Duodenal mucosa (tissue), 2 donors: ENCODE measurements around the gene ASB5.

Experiments
- H3K27ac ChIP-seq: one replicate; pipeline ENCODE4 v1.7.0; 2013; ENCODE audit warnings: low read depth, low read length
- H3K27me3 ChIP-seq, 2 donors: one replicate each; pipeline ENCODE4 v1.7.0; 2013; ENCODE audit warnings: low read length in 2 of 2, control low read depth in 1 of 2; ENCODE audit not compliant: insufficient read depth in 2 of 2, control insufficient read depth in 1 of 2
- H3K36me3 ChIP-seq, 2 donors: one replicate each; pipeline ENCODE4 v1.7.0; 2013; ENCODE audit warnings: low read length in 2 of 2, control low read depth in 1 of 2; ENCODE audit not compliant: insufficient read depth in 2 of 2, control insufficient read depth in 1 of 2
- H3K4me1 ChIP-seq, 2 donors: one replicate each; pipeline ENCODE4 v1.7.0; 2013; ENCODE audit warnings: low read length in 2 of 2, control low read depth in 1 of 2; ENCODE audit not compliant: insufficient read depth in 2 of 2, control insufficient read depth in 1 of 2
- H3K4me3 ChIP-seq, 2 donors: one replicate each; pipeline ENCODE4 v1.7.0; 2013; ENCODE audit warnings: low read length in 2 of 2, low read depth in 1 of 2
- H3K9ac ChIP-seq, 2 donors: one replicate each; pipeline ENCODE4 v1.7.0; 2013; ENCODE audit warnings: low read length in 2 of 2, low read depth in 1 of 2
- H3K9me3 ChIP-seq, 2 donors: one replicate each; pipeline ENCODE4 v1.7.0; 2013; ENCODE audit warnings: low read length in 2 of 2, control low read depth in 1 of 2; ENCODE audit not compliant: control insufficient read depth in 1 of 2

ASB5 gene

GRCh38 chr4:176262243-176262642 lies 6.8 kb downstream of the ASB5 start:
- Histone ChIP-seq H3K9me3 (no peaks in the 10 kb centered on the region), H3K9ac (no peak overlapping the region), H3K36me3 (no peaks in the 10 kb centered on the region), H3K27ac (no peak overlapping the region), H3K4me3 (no peak overlapping the region), H3K4me1 (no peaks in the 10 kb centered on the region), H3K27me3 (no peaks in the 10 kb centered on the region)

GRCh38 chr4:176261481-176261880 lies 7.5 kb downstream of the ASB5 start:
- H3K4me3 ChIP-seq, result no peak overlapping the region
- no peak overlapping the region for H3K27ac ChIP-seq
- no peaks in the 10 kb centered on the region for H3K4me1 ChIP-seq
- no peak overlapping the region for H3K9ac ChIP-seq
- no peaks in the 10 kb centered on the region for H3K27me3 ChIP-seq
- no peaks in the 10 kb centered on the region for H3K36me3 ChIP-seq
- no peaks in the 10 kb centered on the region for H3K9me3 ChIP-seq

- Histone ChIP-seq H3K9ac (no peak overlapping the region), H3K9me3 (no peaks in the 10 kb centered on the region), H3K27me3 (no peaks in the 10 kb centered on the region), H3K27ac (no peak overlapping the region), H3K4me3 (no peak overlapping the region), H3K36me3 (no peaks in the 10 kb centered on the region), H3K4me1 (no peaks in the 10 kb centered on the region)
Observed at GRCh38 chr4:176261018-176261417, 8.0 kb downstream of the ASB5 start.

GRCh38 chr4:176259330-176260090 lies 9.5 kb downstream of the ASB5 start:
- Histone ChIP-seq H3K27ac (no peak overlapping the region), H3K9ac (no peak overlapping the region), H3K9me3 (no peaks in the 10 kb centered on the region), H3K36me3 (no peaks in the 10 kb centered on the region), H3K4me3 (no peak overlapping the region), H3K4me1 (no peaks in the 10 kb centered on the region), H3K27me3 (no peaks in the 10 kb centered on the region)

GRCh38 chr4:176258135-176258534 lies 10.9 kb downstream of the ASB5 start:
- Histone ChIP-seq H3K4me1 (no peaks in the 10 kb centered on the region), H3K9ac (no peak overlapping the region), H3K9me3 (no peaks in the 10 kb centered on the region), H3K4me3 (no peak overlapping the region), H3K36me3 (no peaks in the 10 kb centered on the region), H3K27ac (no peak overlapping the region), H3K27me3 (no peaks in the 10 kb centered on the region)

- H3K27me3 ChIP-seq, result no peaks in the 10 kb centered on the region
- H3K9ac ChIP-seq, result no peak overlapping the region
- H3K4me3 ChIP-seq, result no peak overlapping the region
- no peaks in the 10 kb centered on the region for H3K4me1 ChIP-seq
- H3K27ac ChIP-seq, result no peak overlapping the region
- no peaks in the 10 kb centered on the region for H3K9me3 ChIP-seq
- H3K36me3 ChIP-seq, result no peaks in the 10 kb centered on the region
Observed at GRCh38 chr4:176256921-176257320, 12.1 kb downstream of the ASB5 start.

GRCh38 chr4:176242764-176243347 lies 26.2 kb downstream of the ASB5 start:
- Histone ChIP-seq H3K9ac (no peak overlapping the region), H3K27me3 (no peaks in the 10 kb centered on the region), H3K27ac (no peak overlapping the region), H3K36me3 (no peaks in the 10 kb centered on the region), H3K4me1 (no peaks in the 10 kb centered on the region), H3K4me3 (no peak overlapping the region), H3K9me3 (no peaks in the 10 kb centered on the region)

- Histone ChIP-seq H3K36me3 (no peaks in the 10 kb centered on the region), H3K27ac (no peak overlapping the region), H3K9ac (no peak overlapping the region), H3K27me3 (no peaks in the 10 kb centered on the region), H3K4me1 (peaks cover 0 to 4% of the 10 kb centered on the region in 2 donors), H3K4me3 (no peak overlapping the region), H3K9me3 (no peaks in the 10 kb centered on the region)
Observed at GRCh38 chr4:176241703-176242102, 27.3 kb downstream of the ASB5 start.

- no peaks in the 10 kb centered on the region for H3K9me3 ChIP-seq
- no peaks in the 10 kb centered on the region for H3K36me3 ChIP-seq
- H3K4me1 ChIP-seq, result peaks cover 0 to 4% of the 10 kb centered on the region in 2 donors
- H3K9ac ChIP-seq, result no peak overlapping the region
- H3K4me3 ChIP-seq, result no peak overlapping the region
- no peaks in the 10 kb centered on the region for H3K27me3 ChIP-seq
- H3K27ac ChIP-seq, result no peak overlapping the region
Observed at GRCh38 chr4:176238826-176239225, 30.2 kb downstream of the ASB5 start.

GRCh38 chr4:176238157-176238610 lies 30.8 kb downstream of the ASB5 start:
- Histone ChIP-seq H3K27ac (no peak overlapping the region), H3K27me3 (no peaks in the 10 kb centered on the region), H3K4me3 (no peak overlapping the region), H3K36me3 (no peaks in the 10 kb centered on the region), H3K9me3 (no peaks in the 10 kb centered on the region), H3K9ac (no peak overlapping the region), H3K4me1 (peaks cover 0 to 4% of the 10 kb centered on the region in 2 donors)
